ENCODE data around the gene IDE. TPM values are rescaled to one million over a fixed set of nuclear protein-coding genes. Genes with fewer than 3 reads are reported as not detected.

The IDE gene
- total and polyA plus RNA-seq, 2 of the 13 experiments (the other 11 are each of a cell fraction or from before 2014, with no cell fraction given), result 16.1 to 52.1 TPM

- TF ChIP-seq ZBTB10 (CRISPR knock-in tag; IDR thresholded peaks at IDR 0.05; ENCODE audit: borderline replicate concordance), result no peak
- TF ChIP-seq ZNF619 (CRISPR knock-in tag; IDR thresholded peaks at IDR 0.05), result no peak
- TF ChIP-seq SMARCE1 (IDR thresholded peaks at IDR 0.05; ENCODE audit: borderline replicate concordance), result no peak
- TF ChIP-seq ZNF282 (IDR thresholded peaks at IDR 0.05; ENCODE audit: partially characterized antibody), result no peak
- TF ChIP-seq ETV5 (CRISPR knock-in tag; IDR thresholded peaks at IDR 0.05; ENCODE audit: borderline replicate concordance), result no peak
- TF ChIP-seq FOXA1 (IDR thresholded peaks at IDR 0.05), result no peak
- no peak for TF ChIP-seq FOXA1 (CRISPR knock-in tag; IDR thresholded peaks at IDR 0.05)
- 0 out of 2 replicates have a peak, but pooled peaks have one; percentile 14 for TF ChIP-seq ZFP82 (CRISPR knock-in tag; IDR thresholded peaks at IDR 0.05; ENCODE audit: borderline replicate concordance)
- no peak for TF ChIP-seq CSRNP1 (CRISPR knock-in tag; IDR thresholded peaks at IDR 0.05)
- TF ChIP-seq POGK (CRISPR knock-in tag; conservative IDR thresholded peaks at IDR 0.05), result no peak
- TF ChIP-seq ZBTB33 (CRISPR knock-in tag; IDR thresholded peaks at IDR 0.05), result no peak
- TF ChIP-seq ZNF468 (CRISPR knock-in tag; IDR thresholded peaks at IDR 0.05), result no peak
- TF ChIP-seq ZBTB1 (CRISPR knock-in tag; IDR thresholded peaks at IDR 0.05; ENCODE audit: borderline replicate concordance), result no peak
- peak; percentile 7; the same call in 1 of the 2 replicates for TF ChIP-seq ARID2 (CRISPR knock-in tag; IDR thresholded peaks at IDR 0.05; ENCODE audit: borderline replicate concordance)
- TF ChIP-seq ZNF280B (CRISPR knock-in tag; IDR thresholded peaks at IDR 0.05; ENCODE audit: borderline replicate concordance), result no peak
- no peak for TF ChIP-seq ATF3 (CRISPR knock-in tag; IDR thresholded peaks at IDR 0.05)
- TF ChIP-seq ZFP37 (CRISPR knock-in tag; IDR thresholded peaks at IDR 0.05; ENCODE audit: borderline replicate concordance), result 0 out of 2 replicates have a peak, but pooled peaks have one; percentile 12
These were observed 649 bp downstream of the IDE start (continued) for GRCh38 chr10:92573091-92573797.

Data from HepG2 (cell line).